Neural cell (in vitro differentiated cells): Measurements from ENCODE around the gene PLPP1. TPM values are rescaled to one million over a fixed set of nuclear protein-coding genes. Genes with fewer than 3 reads are reported as not detected.

Experiments
- H2AFZ ChIP-seq: fragments of 200-600, 300-800 bp; sonication (generic), shearing (Covaris generic); 2 replicates; pipeline ENCODE4 v1.6.0; 2014; ENCODE audit warnings: low read depth, mild to moderate bottlenecking, antibody characterized with exemption, low read length, moderate library complexity
- H3F3A ChIP-seq: fragments of 200-600 bp; shearing (Covaris generic); 2 replicates; pipeline ENCODE4 v1.6.1; 2016; ENCODE audit warnings: mild to moderate bottlenecking, moderate library complexity, mixed read lengths, antibody characterized with exemption, low read length; ENCODE audit not compliant: insufficient read depth, poor library complexity, severe bottlenecking
- H3K27ac ChIP-seq: fragments of 200-600, 300-800 bp; sonication (generic), shearing (Covaris generic); 2 replicates; pipeline ENCODE4 v1.5.1; 2014; ENCODE audit warnings: mild to moderate bottlenecking, low read length, moderate library complexity
- H3K27me3 ChIP-seq: fragments of 300-800, 200-600 bp; sonication (generic), shearing (Covaris generic); 2 replicates; pipeline ENCODE4 v1.6.0; 2014; ENCODE audit warnings: mild to moderate bottlenecking, low read depth, low read length, moderate library complexity; ENCODE audit not compliant: insufficient read depth
- H3K36me3 ChIP-seq: fragments of 300-800, 200-600 bp; sonication (generic), shearing (Covaris generic); 2 replicates; pipeline ENCODE4 v1.5.1; 2014; ENCODE audit warnings: mild to moderate bottlenecking, antibody characterized with exemption, low read length, moderate library complexity; ENCODE audit not compliant: insufficient read depth
- H3K4me2 ChIP-seq: fragments of 300-800, 200-600 bp; sonication (generic), shearing (Covaris generic); 2 replicates; pipeline ENCODE4 v1.6.0; 2014; ENCODE audit warnings: mild to moderate bottlenecking, low read length
- H3K4me3 ChIP-seq: fragments of 300-800, 200-600 bp; sonication (generic), shearing (Covaris generic); 2 replicates; pipeline ENCODE4 v1.5.1; 2014; ENCODE audit warnings: mild to moderate bottlenecking, low read length, moderate library complexity
- H3K79me2 ChIP-seq: fragments of 200-600 bp; shearing (Covaris generic); replicated peaks from 2 replicates; pipeline ENCODE4 v1.6.0; 2014; ENCODE audit warnings: mild to moderate bottlenecking, low read length, moderate library complexity; ENCODE audit not compliant: insufficient read depth
- H3K9ac ChIP-seq: fragments of 300-800, 200-600 bp; sonication (generic), shearing (Covaris generic); 2 replicates; pipeline ENCODE4 v1.6.1; 2016; ENCODE audit warnings: mild to moderate bottlenecking, low read length, mixed read lengths
- H3K9me2 ChIP-seq: fragments of 200-600 bp; shearing (Covaris generic); 2 replicates; pipeline ENCODE4 v1.6.1; 2016; ENCODE audit warnings: mild to moderate bottlenecking, low read length, mixed read lengths; ENCODE audit not compliant: insufficient read depth
- H3K9me3 ChIP-seq: fragments of 200-600, 300-800 bp; sonication (generic), shearing (Covaris generic); 2 replicates; pipeline ENCODE4 v1.6.1; 2016; ENCODE audit warnings: mild to moderate bottlenecking, mixed run types, low read length, moderate library complexity, mixed read lengths
- H4K20me1 ChIP-seq: fragments of 200-600 bp; shearing (Covaris generic); 2 replicates; pipeline ENCODE4 v1.6.1; 2016; ENCODE audit warnings: mild to moderate bottlenecking, mixed run types; ENCODE audit not compliant: insufficient read depth
- CTCF ChIP-seq: fragments of 450-650 bp; IDR thresholded peaks from 2 replicates; pipeline ENCODE4 v1.5.1; 2014; ENCODE audit warnings: antibody characterized with exemption, mild to moderate bottlenecking, moderate library complexity; ENCODE audit not compliant: poor library complexity, severe bottlenecking
- EP300 ChIP-seq: fragments of 450-650 bp; conservative IDR thresholded peaks from 2 replicates; pipeline ENCODE4 v1.6.1; 2014; ENCODE audit warnings: antibody characterized with exemption, mild to moderate bottlenecking, moderate library complexity; ENCODE audit not compliant: poor library complexity, severe bottlenecking
- EZH2 ChIP-seq: fragments of 200-600, 300-800 bp; shearing (Covaris generic), sonication (generic); IDR thresholded peaks from 2 replicates; pipeline ENCODE4 v1.6.1; 2014; ENCODE audit warnings: antibody characterized with exemption, low read length, borderline replicate concordance, mild to moderate bottlenecking; ENCODE audit not compliant: insufficient read depth, poor library complexity, severe bottlenecking
- POLR2AphosphoS5 ChIP-seq: IDR thresholded peaks from 2 replicates; pipeline ENCODE4 v1.6.1; 2012
- RAD21 ChIP-seq: fragments of 450-650 bp; conservative IDR thresholded peaks from 2 replicates; pipeline ENCODE4 v1.6.1; 2014; ENCODE audit warnings: antibody characterized with exemption, mild to moderate bottlenecking, moderate library complexity
- REST ChIP-seq: IDR thresholded peaks from 2 replicates; pipeline ENCODE4 v1.6.1; 2012; ENCODE audit warnings: borderline replicate concordance
- SMC3 ChIP-seq: fragments of 450-650 bp; conservative IDR thresholded peaks from 2 replicates; pipeline ENCODE4 v1.6.1; 2014; ENCODE audit warnings: antibody characterized with exemption, mild to moderate bottlenecking, moderate library complexity; ENCODE audit not compliant: poor library complexity
- TAF1 ChIP-seq: IDR thresholded peaks from 2 replicates; pipeline ENCODE4 v1.6.1; 2012; ENCODE audit warnings: low read depth
- polyA plus RNA-seq: library from polyadenylated mRNA; depleted of rRNA; stranded (reverse); fragments of >200 nt; gene quantifications from 2 replicates; pipeline ENCODE4 v1.2.3, GENCODE V29; 2014

PLPP1 gene
- polyA plus RNA-seq, 1 donor from 2014 or later: 33.9 TPM

GRCh38 chr5:55385227-55385626 lies 149.5 kb downstream of the PLPP1 start:
- no peaks in the 10 kb centered on the region for H4K20me1 ChIP-seq
- H3K79me2 ChIP-seq: no peaks in the 10 kb centered on the region
- H3K9me3 ChIP-seq: no peaks in the 10 kb centered on the region
- no peak overlapping the region for H3K27ac ChIP-seq
- no peak for TF ChIP-seq REST
- TF ChIP-seq EP300: no peak
- TF ChIP-seq POLR2AphosphoS5: no peak
- H3K4me2 ChIP-seq: no peak overlapping the region
- H3K4me3 ChIP-seq: no peak overlapping the region
- no peak overlapping the region for H2AFZ ChIP-seq
- no peaks in the 10 kb centered on the region for H3F3A ChIP-seq
- H3K27me3 ChIP-seq: no peaks in the 10 kb centered on the region
- no peaks in the 10 kb centered on the region for H3K36me3 ChIP-seq
- no peaks in the 10 kb centered on the region for H3K9me2 ChIP-seq
- no peak overlapping the region for H3K9ac ChIP-seq

DNA sequence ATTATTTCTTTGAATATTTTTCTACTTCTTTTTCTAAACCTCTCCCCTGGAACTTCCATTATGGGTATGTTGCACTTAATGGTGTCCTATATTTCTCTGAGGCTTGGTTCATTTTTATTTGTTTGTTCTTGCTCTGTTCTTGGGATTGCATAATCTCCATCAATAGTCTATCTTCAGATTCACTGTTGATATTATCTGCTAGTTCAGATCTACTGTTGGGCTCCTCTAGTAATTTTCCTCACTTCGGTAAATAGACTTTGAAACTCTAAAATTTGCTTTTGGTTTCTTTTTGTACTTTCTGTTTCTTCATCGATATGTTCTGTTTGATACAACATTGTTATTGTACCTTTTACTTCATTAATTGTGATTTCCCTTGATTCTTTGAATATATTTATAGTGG lies 150.7 kb downstream of the PLPP1 start:
- H3K79me2 ChIP-seq: no peaks in the 10 kb centered on the region
- H2AFZ ChIP-seq: no peak overlapping the region
- H3K9me3 ChIP-seq: no peaks in the 10 kb centered on the region
- TF ChIP-seq POLR2AphosphoS5: no peak
- no peak for TF ChIP-seq TAF1
- TF ChIP-seq REST: no peak
- TF ChIP-seq RAD21: no peak
- TF ChIP-seq EZH2: no peak
- H3K4me3 ChIP-seq: no peak overlapping the region
- H3K36me3 ChIP-seq: no peaks in the 10 kb centered on the region
- no peaks in the 10 kb centered on the region for H4K20me1 ChIP-seq
- no peaks in the 10 kb centered on the region for H3K9me2 ChIP-seq
- no peak overlapping the region for H3K4me2 ChIP-seq
- H3K9ac ChIP-seq: no peak overlapping the region
- no peak overlapping the region for H3K27ac ChIP-seq
- H3K27me3 ChIP-seq: no peaks in the 10 kb centered on the region
- H3F3A ChIP-seq: no peaks in the 10 kb centered on the region

- TF ChIP-seq RAD21: no peak
- TF ChIP-seq POLR2AphosphoS5: no peak
- no peak for TF ChIP-seq CTCF
- no peak for TF ChIP-seq REST
- no peak for TF ChIP-seq EP300
- no peak for TF ChIP-seq TAF1
- no peak for TF ChIP-seq SMC3
- Histone ChIP-seq H2AFZ (no peak overlapping the region), H4K20me1 (no peaks in the 10 kb centered on the region), H3K9ac (no peak overlapping the region), H3K4me3 (no peak overlapping the region), H3F3A (no peaks in the 10 kb centered on the region), H3K27ac (no peak overlapping the region), H3K9me3 (no peaks in the 10 kb centered on the region), H3K79me2 (no peaks in the 10 kb centered on the region), H3K4me2 (no peak overlapping the region), H3K27me3 (no peaks in the 10 kb centered on the region), H3K36me3 (no peaks in the 10 kb centered on the region), H3K9me2 (no peaks in the 10 kb centered on the region)
Observed at GRCh38 chr5:55383254-55383653, 151.5 kb downstream of the PLPP1 start.
